ENCODE measurements around the gene CCDC77.

The CCDC77 gene

GRCh38 chr12:480831-481816 is 79.7 kb downstream of the CCDC77 start:
- DNase-seq (ENCODE audit: low read depth, low spot score): peak; percentile 74

DNA sequence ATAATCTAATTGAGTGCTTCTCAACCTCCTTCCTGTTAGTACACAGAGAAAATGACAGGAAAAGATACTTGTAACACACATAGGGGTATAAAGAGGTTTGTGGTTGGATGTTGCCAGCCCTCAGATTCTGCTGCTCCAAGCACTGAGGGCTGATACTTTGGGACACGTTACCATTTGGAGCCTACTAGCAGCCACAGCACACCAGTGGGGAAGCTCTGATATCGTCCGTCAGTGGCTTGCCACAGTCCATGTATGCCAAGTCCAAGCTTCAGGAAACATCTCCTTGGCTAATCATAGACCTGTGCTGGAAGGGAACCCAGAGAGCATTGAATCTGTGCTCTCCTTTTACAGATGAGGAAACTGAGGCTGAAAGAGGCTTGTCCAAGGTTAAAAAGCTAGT is 80.6 kb downstream of the CCDC77 start:
- DNase-seq (ENCODE audit: low read depth, low spot score): no peak

- no peak for DNase-seq (ENCODE audit: low read depth, low spot score)
These were observed 82.7 kb downstream of the CCDC77 start for GRCh38 chr12:484096-484495.

- no peak for DNase-seq (ENCODE audit: low read depth, low spot score)
These were observed 88.8 kb downstream of the CCDC77 start for GRCh38 chr12:490260-490659.
